ENCODE measurements around the gene EMC6.
"Not testable (repeated sequence)": the region's sequence is repeated elsewhere in the genome, so short reads cannot be mapped to it uniquely, and the experiment has no call there.

The EMC6 gene

GRCh38 chr17:3682033-3682432 is 13.4 kb downstream of the EMC6 start:
- DNase-seq, result no peak

GRCh38 chr17:3683054-3683511 is 14.5 kb downstream of the EMC6 start:
- DNase-seq, result peak; percentile 44

DNA sequence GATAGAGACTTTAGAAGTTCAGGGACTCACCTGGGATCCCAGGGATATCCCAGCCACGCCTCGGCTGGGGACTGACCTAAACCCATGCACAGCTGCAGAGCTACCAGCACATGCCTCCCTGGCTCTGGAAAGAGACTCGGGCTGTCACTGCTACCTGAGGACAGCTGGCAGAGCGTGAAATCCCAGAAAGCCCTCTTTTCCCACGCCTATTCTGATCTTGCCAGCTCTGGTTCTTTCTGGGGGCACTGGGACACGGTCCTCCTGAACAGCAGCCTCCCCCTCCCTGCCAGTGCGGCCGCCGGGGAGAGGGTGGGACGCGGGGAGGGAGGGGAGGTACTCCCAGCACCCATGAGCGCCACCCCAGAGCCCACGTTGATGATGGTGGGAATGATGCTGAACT is 16.6 kb downstream of the EMC6 start:
- no peak for DNase-seq

GRCh38 chr17:3688027-3688553 is 19.5 kb downstream of the EMC6 start:
- peak; percentile 54 for DNase-seq

DNA sequence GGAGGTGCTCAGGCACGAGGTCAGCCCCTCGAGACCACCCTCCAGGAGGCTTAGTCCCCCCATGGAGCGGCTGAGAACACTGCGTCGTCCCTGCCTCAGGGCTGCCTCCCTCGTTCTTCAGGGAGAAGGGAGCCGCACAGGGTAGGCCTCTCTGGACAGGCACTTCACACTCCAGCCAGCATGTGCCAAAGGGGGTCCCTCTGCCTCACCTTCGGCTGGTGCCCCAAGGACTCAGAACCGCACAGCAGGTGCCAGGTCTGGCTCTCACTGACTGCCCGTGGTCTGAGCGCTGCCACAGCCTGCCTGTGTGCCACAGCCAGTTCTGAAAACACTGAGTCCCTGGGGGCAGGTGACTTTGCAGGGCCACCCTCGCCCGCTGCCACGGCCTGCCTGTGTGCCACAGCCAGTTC is 20.2 kb downstream of the EMC6 start:
- no peak for DNase-seq

- DNase-seq, result no peak
These were observed 20.9 kb downstream of the EMC6 start for GRCh38 chr17:3689262-3690093.

DNA sequence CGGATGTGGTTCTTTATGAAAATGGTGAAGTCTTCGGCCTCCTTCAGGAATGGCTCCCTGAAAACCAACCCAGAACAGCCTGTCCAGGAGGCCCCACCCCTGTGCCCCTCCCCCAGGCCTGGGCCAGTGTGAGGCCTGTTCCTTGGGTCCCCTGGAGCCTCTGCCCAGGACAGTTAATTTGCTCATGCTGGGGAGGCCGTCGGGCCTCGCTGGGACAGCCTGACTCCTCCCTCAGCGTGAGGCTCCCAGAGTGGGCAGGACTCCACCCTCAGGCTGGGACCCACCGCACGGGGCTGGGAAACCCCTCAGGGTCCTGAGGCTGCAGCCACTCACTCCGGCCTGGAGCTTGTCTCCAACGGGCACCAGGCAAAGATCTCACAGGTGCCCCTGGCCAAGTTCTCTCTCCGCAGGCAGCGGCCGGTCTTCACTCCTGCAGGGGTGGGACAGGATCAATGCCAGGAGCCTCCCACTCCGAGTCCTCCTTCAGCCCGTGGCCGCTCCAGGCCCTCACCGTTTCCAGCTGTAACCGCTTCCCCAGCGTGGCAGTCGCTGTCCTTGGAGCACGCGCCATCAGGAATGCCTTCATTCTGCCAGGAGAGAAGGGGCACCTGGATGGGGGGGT is 21.6 kb downstream of the EMC6 start:
- no peak for DNase-seq

DNA sequence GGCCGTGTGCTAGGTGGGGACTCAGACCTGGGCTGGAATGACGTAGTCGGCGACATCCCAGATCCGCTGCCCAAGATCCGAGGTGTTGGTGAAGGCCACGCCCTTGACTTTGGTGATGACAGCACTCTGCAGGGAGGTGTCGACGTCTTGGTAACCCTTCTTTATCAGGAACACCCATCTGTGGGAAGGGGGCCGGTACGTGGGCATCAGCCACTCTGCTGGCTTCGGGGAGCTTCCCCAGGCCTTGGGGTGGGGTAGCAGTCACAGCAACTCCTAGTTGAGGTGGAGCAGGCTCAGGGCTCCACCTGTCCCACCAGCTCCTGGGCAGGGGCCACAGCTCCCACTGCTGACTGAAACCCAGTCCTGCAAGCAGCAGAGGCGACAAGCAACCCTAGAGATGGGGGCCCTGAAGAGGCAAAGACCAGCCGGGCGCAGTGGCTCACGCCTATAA is 23.0 kb downstream of the EMC6 start:
- no peak for DNase-seq

GRCh38 chr17:3692346-3692745 is 23.7 kb downstream of the EMC6 start:
- no peak for DNase-seq

DNA sequence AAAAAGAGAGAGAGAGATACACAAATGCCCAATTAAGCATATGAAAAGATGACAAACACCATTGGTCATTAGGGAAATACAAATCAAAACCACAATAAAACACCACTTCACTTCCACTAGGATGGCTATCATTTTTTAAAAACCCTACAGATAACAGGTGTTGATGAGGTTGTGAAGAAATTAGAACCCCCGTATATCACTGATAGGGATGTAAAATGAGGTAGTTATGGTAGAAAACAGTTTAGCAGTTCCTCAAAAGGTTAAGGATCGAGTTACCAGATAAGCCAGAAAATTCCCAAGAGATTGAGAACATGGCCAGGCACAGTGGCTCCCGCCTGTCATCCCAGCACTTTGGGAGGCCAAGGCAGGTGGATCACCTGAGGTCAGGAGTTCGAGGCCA is 24.5 kb downstream of the EMC6 start:
- DNase-seq, result no peak

DNA sequence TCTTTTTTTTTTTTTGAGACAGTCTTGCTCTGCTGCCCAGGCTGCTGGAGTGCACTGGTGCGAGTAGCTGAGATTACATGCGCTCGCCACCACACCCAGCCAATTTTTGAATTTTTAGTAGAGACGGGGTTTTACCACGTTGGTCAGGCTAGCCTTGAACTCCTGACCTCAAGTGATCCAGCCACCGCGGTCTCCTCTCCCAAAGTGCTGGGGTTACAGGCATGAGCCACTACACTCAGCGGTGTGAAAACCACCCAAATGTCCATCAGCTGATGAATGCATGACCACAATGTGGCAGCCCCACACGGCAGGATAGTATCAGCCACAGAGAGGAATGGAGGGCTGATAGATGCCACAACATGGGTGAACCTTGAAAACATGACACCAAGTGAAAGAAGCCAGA is 25.2 kb downstream of the EMC6 start:
- no peak for DNase-seq

GRCh38 chr17:3695129-3695722 is 26.6 kb downstream of the EMC6 start:
- DNase-seq, result peak; percentile 50

DNA sequence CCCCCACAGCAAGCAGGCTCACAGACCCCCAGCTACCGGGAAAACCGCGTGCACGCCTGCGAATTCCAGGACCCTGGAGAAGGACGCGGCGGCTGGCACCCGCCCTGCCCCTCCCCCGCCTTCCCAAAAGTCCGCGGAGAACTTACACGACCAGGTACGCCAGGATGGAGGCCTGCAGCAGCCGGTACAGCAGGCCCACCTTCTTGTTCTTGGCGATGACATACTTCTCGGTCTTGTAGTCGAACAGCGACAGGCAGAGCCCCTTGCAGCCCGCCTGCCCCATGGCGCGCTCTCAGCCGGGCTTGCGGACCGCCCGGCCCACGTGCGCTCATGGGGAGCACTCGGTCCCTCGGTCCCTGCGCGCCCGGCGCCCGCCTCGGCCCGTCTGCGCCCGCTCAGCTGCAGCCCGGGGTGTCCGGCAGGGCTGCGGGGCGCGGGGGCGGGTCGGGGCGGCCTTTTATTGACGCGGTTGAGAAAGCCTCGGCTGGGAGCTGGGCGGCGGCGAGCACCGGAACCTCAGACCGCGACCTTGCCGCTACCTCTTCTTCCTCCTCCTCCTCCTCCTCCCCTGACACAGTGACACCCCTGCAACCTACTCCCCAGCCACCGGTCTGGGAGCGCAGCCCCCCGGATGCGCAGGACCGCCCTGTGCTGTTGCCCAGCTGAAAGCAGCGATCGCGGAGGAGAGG is 27.3 kb downstream of the EMC6 start, which contains the start of gene P2RX5:
Gene P2RX5 (minus strand): TSS at position 433 of the 689 bp plus-strand sequence. CDS start 150 bp downstream, at position 283.
- peak; percentile 52 for DNase-seq

DNA sequence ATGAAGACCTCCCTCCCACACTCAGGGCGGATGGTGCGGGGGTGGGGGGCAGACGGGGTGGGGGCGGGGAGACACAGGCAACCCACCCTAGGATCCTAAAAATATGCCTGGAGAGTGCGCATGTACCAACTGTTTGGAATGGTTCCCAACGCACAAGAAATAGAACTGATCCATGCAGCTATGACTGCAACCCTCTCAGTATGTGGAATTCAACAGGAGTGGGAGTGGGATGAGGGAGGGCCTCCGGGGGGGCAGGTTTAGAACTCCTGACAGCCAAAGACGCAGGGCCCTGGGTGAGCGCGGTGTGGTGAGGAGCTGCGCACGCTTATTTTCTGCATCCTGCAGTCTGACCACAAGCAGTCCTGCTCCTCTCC is 28.5 kb downstream of the EMC6 start:
- DNase-seq, result no peak

DNA sequence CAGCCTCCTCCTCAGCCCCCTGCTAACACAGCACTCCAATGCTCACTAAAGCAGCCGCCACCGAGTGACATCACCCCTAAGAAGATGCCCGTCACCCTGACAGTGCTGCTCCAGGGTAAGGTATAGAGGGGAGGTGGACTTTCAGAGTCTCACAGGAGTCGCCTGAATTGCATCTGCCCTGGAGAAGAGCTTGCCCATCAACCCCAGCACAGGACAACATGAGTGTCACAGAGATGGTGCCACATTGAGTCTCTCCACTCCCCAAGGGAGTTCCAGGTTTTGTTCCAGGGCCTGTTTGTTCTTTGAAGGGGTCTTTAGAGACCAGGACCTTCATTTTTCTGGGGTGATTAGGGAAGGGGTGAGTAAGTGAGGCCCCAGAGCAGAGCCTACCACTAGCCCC is 29.5 kb downstream of the EMC6 start:
- DNase-seq, result no peak

DNA sequence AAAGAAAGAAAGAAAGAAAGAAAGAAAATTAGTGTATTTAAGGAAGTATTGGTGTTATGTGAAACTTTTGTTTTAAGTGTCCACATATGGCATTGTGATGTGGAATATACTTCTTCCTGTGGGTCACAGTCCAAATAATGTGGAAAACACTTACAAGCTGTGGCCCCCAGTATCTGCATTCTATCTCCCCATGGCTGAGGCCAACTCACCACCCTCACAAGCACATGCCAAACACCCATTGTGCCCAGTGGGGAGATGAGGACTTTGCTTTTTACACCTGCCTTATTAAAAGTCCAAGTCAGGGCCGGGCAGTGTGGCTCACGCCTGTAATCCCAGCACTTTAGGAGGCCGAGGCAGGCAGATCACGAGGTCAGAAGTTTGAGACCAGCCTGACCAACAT is 31.3 kb downstream of the EMC6 start:
- DNase-seq, result no peak

DNA sequence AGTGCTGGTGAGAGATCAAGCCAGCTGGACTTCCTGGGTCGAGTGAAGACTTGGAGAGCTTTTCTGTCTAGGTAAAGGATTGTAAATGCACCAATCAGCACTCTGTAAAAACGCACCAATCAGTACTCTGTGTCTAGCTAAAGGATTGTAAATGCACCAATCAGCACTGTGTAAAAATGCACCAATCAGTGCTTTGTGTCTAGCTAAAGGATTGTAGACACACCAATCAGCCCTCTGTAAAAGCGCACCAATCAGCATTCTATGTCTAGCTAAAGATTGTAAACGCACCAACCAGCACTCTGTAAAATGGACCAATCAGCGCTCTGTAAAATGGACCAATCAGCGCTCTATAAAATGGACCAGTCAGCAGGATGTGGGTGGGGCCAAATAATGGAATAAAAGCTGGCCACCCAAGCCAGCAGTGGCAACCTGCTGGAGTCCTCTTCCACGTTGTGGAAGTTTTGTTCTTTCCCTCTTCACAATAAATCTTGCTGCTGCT is 33.5 kb downstream of the EMC6 start:
- DNase-seq, result not testable (repeated sequence)

GRCh38 chr17:3704931-3705717 is 36.5 kb downstream of the EMC6 start:
- DNase-seq, result no peak

DNA sequence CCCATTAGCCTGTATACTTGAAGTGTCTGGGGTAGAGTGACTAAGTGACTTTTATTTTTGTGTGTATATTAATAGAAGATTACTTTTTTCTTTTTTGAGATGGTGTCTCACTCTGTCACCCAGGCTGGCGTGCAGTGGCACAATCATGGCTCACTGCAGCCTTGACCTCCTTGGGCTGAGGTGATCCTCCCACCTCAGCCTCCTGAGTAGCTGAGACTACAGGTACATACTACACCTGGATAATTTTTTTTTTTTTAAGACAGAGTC is 37.0 kb downstream of the EMC6 start:
- not testable (repeated sequence) for DNase-seq

GRCh38 chr17:3708366-3708765 is 39.8 kb downstream of the EMC6 start:
- no peak for DNase-seq

- no peak for DNase-seq
These were observed 42.4 kb downstream of the EMC6 start for GRCh38 chr17:3710951-3711383.

GRCh38 chr17:3712811-3713463 is 44.3 kb downstream of the EMC6 start:
- DNase-seq, result no peak

All from retina (tissue), 1 donor.